CD4-positive, alpha-beta T cell (primary cell): ENCODE results near the gene ROBO4. TPM values are rescaled to one million over a fixed set of nuclear protein-coding genes. Genes with fewer than 3 reads are reported as not detected.

Experiments
- ATAC-seq: fragments of 200-7000 bp; cut with Tn5 transposase; one replicate; pipeline ENCODE4 v1.10.0; 2022; ENCODE audit warnings: mild to moderate bottlenecking; ENCODE audit not compliant: poor library complexity
- CTCF ChIA-PET: fragments of 350-600 bp; sonication (Branson Sonifier 250); formaldehyde crosslinking; loops from one replicate; lab custom pipeline; 2021; ENCODE audit warnings: antibody characterized with exemption, inconsistent platforms; lab: Charles Lee
- POLR2A ChIA-PET: fragments of 350-600 bp; sonication (Branson Sonifier 250); formaldehyde crosslinking; loops from one replicate; lab custom pipeline; 2021; ENCODE audit warnings: antibody characterized with exemption, inconsistent platforms; lab: Charles Lee
- DNase-seq, 14 experiments: peaks; one replicate each; pipeline ENCODE4 v3.0.0-alpha.2; 2013 to 2020; ENCODE audit warnings: mixed read lengths in 2 of 14
- H3K27ac ChIP-seq, 2 donors: one replicate each; pipeline versions ENCODE4 v1.5.1 to v1.7.0; 2013; ENCODE audit warnings: low read length in 2 of 2, low read depth in 1 of 2, mild to moderate bottlenecking in 1 of 2
- H3K27me3 ChIP-seq, 2 experiments: 1 replicate in 1 of 2; 2 replicates in 1 of 2; pipeline versions ENCODE4 v1.6.1 to v1.7.0; 2013; ENCODE audit warnings: low read length in 2 of 2, control low read depth in 1 of 2, mild to moderate bottlenecking in 1 of 2, moderate library complexity in 1 of 2; ENCODE audit not compliant: insufficient read depth in 2 of 2, control insufficient read depth in 1 of 2
- H3K36me3 ChIP-seq: one replicate; pipeline ENCODE4 v1.6.1; 2013; ENCODE audit warnings: low read length, control low read depth; ENCODE audit not compliant: insufficient read depth
- H3K4me1 ChIP-seq: one replicate; pipeline ENCODE4 v1.6.1; 2013; ENCODE audit warnings: low read length, control low read depth; ENCODE audit not compliant: insufficient read depth
- H3K4me3 ChIP-seq: one replicate; pipeline ENCODE4 v1.5.1; 2013; ENCODE audit warnings: mild to moderate bottlenecking, low read length, moderate library complexity
- H3K9me3 ChIP-seq, 2 experiments: 1 replicate in 1 of 2; 2 replicates in 1 of 2; pipeline versions ENCODE4 v1.6.1 to v1.7.0; 2013; ENCODE audit warnings: low read length in 2 of 2, mild to moderate bottlenecking in 2 of 2, control low read depth in 1 of 2, moderate library complexity in 1 of 2; ENCODE audit not compliant: control insufficient read depth in 1 of 2, insufficient read depth in 1 of 2
- H3K27ac Mint-ChIP-seq: one replicate; pipeline ENCODE4 v1.8.0; 2020; ENCODE audit warnings: mixed read lengths
- H3K27me3 Mint-ChIP-seq: one replicate; pipeline ENCODE4 v1.8.0; 2021; ENCODE audit warnings: mixed read lengths
- H3K36me3 Mint-ChIP-seq: one replicate; pipeline ENCODE4 v1.8.0; 2021; ENCODE audit warnings: low read depth, mixed read lengths
- H3K4me1 Mint-ChIP-seq: one replicate; pipeline ENCODE4 v1.8.0; 2021; ENCODE audit warnings: low read depth, mixed read lengths
- H3K4me3 Mint-ChIP-seq: one replicate; pipeline ENCODE4 v1.8.0; 2020; ENCODE audit warnings: mild to moderate bottlenecking, mixed read lengths
- H3K9me3 Mint-ChIP-seq: one replicate; pipeline ENCODE4 v1.8.0; 2020; ENCODE audit warnings: mixed read lengths
- intact Hi-C, 2 experiments: fragments of 100-400 bp; cut with DNase I in 1 of 2; cut with micrococcal nuclease in 1 of 2; formaldehyde crosslinking; loops; one replicate each; pipeline versions ENCODE4 v1.15.1 to v1.9.0; 2023 to 2025; cut with DNase I, micrococcal nuclease
- total RNA-seq, 174 experiments: library from RNA in 2 of 174; stranded (reverse) in 2 of 174; gene quantifications; one replicate each; pipeline ENCODE4 v1.2.3 and lab custom pipeline; 2021 to 2026
- TF ChIP-seq, protein P1 (sequence below): fragments of 200-600 bp; IDR thresholded peaks from one replicate; pipeline ENCODE4 v1.8.0; 2022; ENCODE audit warnings: antibody characterized with exemption, mild to moderate bottlenecking

ROBO4 gene
- total RNA-seq, 2 experiments from 2014 or later: not detected

DNA sequence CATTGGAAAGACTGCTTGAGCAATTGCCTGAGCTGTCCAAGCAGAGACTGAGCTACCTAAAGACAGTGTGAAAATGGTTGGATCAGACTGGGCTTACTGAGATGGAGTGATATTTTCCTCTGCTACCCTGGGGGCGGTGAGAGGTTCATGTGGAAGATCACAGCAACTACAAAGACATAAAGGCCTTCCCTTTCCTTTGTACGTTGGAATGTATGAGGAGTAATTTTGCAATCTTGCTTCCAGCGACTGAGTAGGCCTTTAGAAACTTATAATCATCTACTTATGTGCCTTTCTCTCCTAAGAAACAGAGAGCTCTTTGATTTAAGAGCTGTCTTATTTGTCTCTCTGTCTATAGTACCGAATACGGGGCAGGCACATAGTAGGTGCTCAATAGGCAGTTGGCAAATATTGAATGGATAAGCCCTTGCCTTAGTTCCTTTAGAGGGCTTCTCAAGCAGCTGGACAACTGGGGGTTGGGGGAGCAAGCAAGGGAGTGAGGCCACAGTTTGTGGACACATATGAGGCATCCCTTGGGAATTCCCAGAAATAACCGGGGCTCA, 40.6 kb upstream of the ROBO4 start:
- no peaks in the 10 kb centered on the region for H3K27me3 Mint-ChIP-seq
- TF ChIP-seq, protein P1, sequence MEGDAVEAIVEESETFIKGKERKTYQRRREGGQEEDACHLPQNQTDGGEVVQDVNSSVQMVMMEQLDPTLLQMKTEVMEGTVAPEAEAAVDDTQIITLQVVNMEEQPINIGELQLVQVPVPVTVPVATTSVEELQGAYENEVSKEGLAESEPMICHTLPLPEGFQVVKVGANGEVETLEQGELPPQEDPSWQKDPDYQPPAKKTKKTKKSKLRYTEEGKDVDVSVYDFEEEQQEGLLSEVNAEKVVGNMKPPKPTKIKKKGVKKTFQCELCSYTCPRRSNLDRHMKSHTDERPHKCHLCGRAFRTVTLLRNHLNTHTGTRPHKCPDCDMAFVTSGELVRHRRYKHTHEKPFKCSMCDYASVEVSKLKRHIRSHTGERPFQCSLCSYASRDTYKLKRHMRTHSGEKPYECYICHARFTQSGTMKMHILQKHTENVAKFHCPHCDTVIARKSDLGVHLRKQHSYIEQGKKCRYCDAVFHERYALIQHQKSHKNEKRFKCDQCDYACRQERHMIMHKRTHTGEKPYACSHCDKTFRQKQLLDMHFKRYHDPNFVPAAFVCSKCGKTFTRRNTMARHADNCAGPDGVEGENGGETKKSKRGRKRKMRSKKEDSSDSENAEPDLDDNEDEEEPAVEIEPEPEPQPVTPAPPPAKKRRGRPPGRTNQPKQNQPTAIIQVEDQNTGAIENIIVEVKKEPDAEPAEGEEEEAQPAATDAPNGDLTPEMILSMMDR: no peak
- Histone ChIP-seq H3K27ac (no peak overlapping the region), H3K36me3 (no peaks in the 10 kb centered on the region), H3K4me3 (no peak overlapping the region), H3K27me3 (no peaks in the 10 kb centered on the region), H3K9me3 (no peaks in the 10 kb centered on the region), H3K4me1 (peaks cover 2% of the 10 kb centered on the region)
- peaks cover 8% of the 10 kb centered on the region for H3K4me1 Mint-ChIP-seq
- intact Hi-C loops: no loop called here
- no peak overlapping the region for H3K27ac Mint-ChIP-seq
- ATAC-seq (no peak), DNase-seq (no peak)
- no peaks in the 10 kb centered on the region for H3K36me3 Mint-ChIP-seq
- no peaks in the 10 kb centered on the region for H3K9me3 Mint-ChIP-seq
- no peak overlapping the region for H3K4me3 Mint-ChIP-seq
- POLR2A ChIA-PET: no interaction called here
- CTCF ChIA-PET: no interaction called here

DNA sequence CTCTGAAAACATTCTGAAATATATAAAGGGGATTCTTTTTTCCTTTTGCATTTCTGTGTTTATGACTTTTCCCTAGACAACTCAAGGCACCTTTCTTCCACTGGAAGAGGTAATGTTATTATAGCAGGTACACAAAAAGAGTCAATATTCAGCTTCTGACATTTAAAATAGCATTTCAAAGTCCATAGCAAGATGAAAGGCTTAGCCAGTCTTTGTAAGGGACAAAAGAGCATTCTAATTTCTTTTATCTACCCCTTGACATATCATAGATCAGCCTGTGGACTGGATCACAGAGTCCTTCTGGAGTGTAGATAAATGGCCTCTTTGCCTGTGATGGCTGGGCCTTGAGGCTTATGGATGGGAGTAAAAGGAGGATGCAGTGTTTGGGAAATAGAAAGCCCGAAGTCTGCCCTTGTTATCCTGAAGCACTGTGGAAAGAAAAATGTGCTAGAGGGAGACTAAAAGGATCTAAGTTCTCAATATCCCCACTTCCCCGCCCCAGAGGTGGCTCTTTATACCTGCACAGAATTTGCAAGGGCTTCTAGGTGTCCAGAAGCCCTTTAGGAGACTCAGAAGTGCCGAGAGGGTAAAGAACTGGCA, 39.8 kb upstream of the ROBO4 start:
- no peaks in the 10 kb centered on the region for H3K4me1 ChIP-seq
- no peaks in the 10 kb centered on the region for H3K36me3 ChIP-seq
- Mint-ChIP-seq H3K36me3 (no peaks in the 10 kb centered on the region), H3K27ac (no peak overlapping the region), H3K27me3 (no peaks in the 10 kb centered on the region), H3K9me3 (no peaks in the 10 kb centered on the region), H3K4me3 (no peak overlapping the region), H3K4me1 (no peaks in the 10 kb centered on the region)
- no peaks in the 10 kb centered on the region for H3K9me3 ChIP-seq
- ATAC-seq (no peak), DNase-seq (no peak)
- no peaks in the 10 kb centered on the region for H3K27me3 ChIP-seq
- CTCF ChIA-PET: no interaction called here
- TF ChIP-seq, protein P1: no peak
- intact Hi-C loops: no loop called here
- no peak overlapping the region for H3K27ac ChIP-seq
- POLR2A ChIA-PET: no interaction called here
- no peak overlapping the region for H3K4me3 ChIP-seq

DNA sequence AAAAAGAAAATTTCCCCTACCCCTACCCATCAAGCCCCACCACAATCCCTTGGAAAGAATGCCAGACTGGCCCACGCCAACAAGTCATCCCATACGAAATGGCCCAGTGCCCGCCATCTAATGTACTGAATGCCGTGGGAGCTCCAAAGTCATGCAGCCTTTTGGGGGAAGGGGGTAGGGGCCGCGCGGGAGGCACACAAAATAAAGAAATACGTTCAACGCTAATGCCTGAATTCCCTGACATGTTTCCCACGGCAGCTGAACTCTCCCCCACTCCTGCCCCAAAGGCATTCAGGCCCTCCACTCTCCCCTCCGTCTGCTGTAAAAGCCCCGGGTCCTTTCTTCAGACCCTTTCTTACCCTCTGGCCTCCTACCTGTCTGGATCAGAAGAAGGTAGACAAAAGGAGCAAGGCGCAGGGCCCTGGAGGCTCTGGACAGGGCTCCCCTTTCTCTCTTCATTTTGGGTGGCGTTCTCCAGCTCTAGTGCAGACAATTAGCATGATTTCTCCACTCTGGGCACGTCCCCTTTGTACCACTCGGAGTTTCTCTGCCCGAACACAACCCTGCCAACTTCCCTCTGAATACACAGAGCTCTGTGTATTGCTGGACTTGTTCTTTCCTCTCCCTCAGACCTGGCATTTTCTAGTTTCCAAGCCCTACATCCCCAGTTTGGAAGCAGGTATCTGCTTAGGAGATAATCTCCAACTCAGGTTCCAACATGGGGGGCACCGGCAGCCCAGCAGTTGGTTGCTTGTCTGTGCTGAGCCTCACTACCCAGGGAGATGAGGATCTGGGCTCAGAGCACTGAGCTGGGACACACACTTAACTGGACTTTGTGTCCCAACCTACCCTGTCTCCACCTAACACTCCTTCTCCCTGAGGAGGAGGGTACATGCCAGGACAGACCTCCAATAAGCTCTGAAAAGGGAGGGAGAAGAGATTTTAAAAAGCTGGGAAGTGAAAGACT, 38.2 kb upstream of the ROBO4 start, which contains the start of gene HEPACAM:
HEPACAM (minus strand) TSS at position 500 of the 967 bp plus-strand sequence; CDS start at position 459, 41 bp downstream.
- H3K36me3 ChIP-seq: no peaks in the 10 kb centered on the region
- no peaks in the 10 kb centered on the region for H3K4me1 ChIP-seq
- TF ChIP-seq, protein P1: no peak
- DNase-seq (no peak), ATAC-seq (no peak)
- H3K27ac ChIP-seq: no peak within 1 kb of the TSS
- peaks cover under 1% of the 10 kb centered on the region for H3K4me1 Mint-ChIP-seq
- H3K9me3 Mint-ChIP-seq: no peaks in the 10 kb centered on the region
- H3K4me3 ChIP-seq: no peak within 1 kb of the TSS
- ChIA-PET CTCF (no interaction called here), POLR2A (no interaction called here)
- no peaks in the 10 kb centered on the region for H3K36me3 Mint-ChIP-seq
- intact Hi-C loops: no loop called here
- H3K27ac Mint-ChIP-seq: no peak within 1 kb of the TSS
- no peaks in the 10 kb centered on the region for H3K27me3 Mint-ChIP-seq
- H3K27me3 ChIP-seq: no peaks in the 10 kb centered on the region
- no peaks in the 10 kb centered on the region for H3K9me3 ChIP-seq
- H3K4me3 Mint-ChIP-seq: no peak within 1 kb of the TSS
